Mucosa of descending colon (tissue), 3 donors: ENCODE data around the gene ACAA1. TPM values are rescaled to one million over a fixed set of nuclear protein-coding genes. Genes with fewer than 3 reads are reported as not detected.

Experiments used
- ATAC-seq: fragments of 200-7000 bp; cut with Tn5 transposase; one replicate; pipeline ENCODE4 v1.9.1; 2020; ENCODE audit warnings: mild to moderate bottlenecking, moderate library complexity
- DNase-seq, 3 donors: peaks; one replicate each; pipeline ENCODE4 v3.0.0-alpha.2; 2020
- H3K36me3 ChIP-seq: fragments of 200-600 bp; one replicate; pipeline ENCODE4 v1.8.0; 2021; ENCODE audit warnings: low read depth, mild to moderate bottlenecking
- H3K4me1 ChIP-seq: fragments of 200-600 bp; one replicate; pipeline ENCODE4 v1.8.0; 2021; ENCODE audit warnings: low read depth, mild to moderate bottlenecking
- H3K4me3 ChIP-seq: fragments of 200-600 bp; one replicate; pipeline ENCODE4 v1.8.0; 2021; ENCODE audit warnings: mild to moderate bottlenecking
- H3K9me3 ChIP-seq: fragments of 200-600 bp; one replicate; pipeline ENCODE4 v1.8.0; 2021; ENCODE audit warnings: mild to moderate bottlenecking
- CTCF ChIP-seq: fragments of 200-600 bp; IDR thresholded peaks from one replicate; pipeline ENCODE4 v1.8.0; 2022; ENCODE audit warnings: antibody characterized with exemption, mild to moderate bottlenecking
- intact Hi-C, 2 donors: fragments of 100-400 bp; cut with DNase I in 1 of 2; cut with micrococcal nuclease in 1 of 2; formaldehyde crosslinking; loops; one replicate each; pipeline versions ENCODE4 v1.11.0 to v1.11.1; 2022; cut with DNase I, micrococcal nuclease
- total RNA-seq, 3 donors: library from RNA; stranded (reverse); fragmentation: NEBNext Ultra II Directional in 2 of 3; extraction: Animal tissue kit (Norgen Biotek cat#: 25700) in 2 of 3; gene quantifications; one replicate each; pipeline versions ENCODE4 v1.2.1 to v1.2.4, GENCODE V29; 2021 to 2023
- donor health status: DM: no; HTN: no; CAD: no; lungs with moderate emphysema.
- donor health status: DM: no; HTN: no; CAD: no.
- donor health status: DM: no; HTN: yes; CAD: no.

ACAA1 gene
- total RNA-seq, 3 donors from 2014 or later: 102 to 201 (median 138) TPM

GRCh38 chr3:38130631-38131065 is 6.3 kb downstream of the ACAA1 start:
- peaks cover 30% of the 10 kb centered on the region for H3K4me1 ChIP-seq
- H3K4me3 ChIP-seq: no peak overlapping the region
- ATAC-seq (peak; percentile 62), DNase-seq (peak in 2 of 3 donors; percentile 39 to 63)
- TF ChIP-seq CTCF: no peak
- no peaks in the 10 kb centered on the region for H3K9me3 ChIP-seq
- intact Hi-C loops: loop anchor here in 1 of 2 donors (10.0 kb wide), 1 partner anchor 86 kb away; no protein-coding TSS in a partner anchor
- H3K36me3 ChIP-seq: peaks cover 3% of the 10 kb centered on the region

- peaks cover 16% of the 10 kb centered on the region for H3K4me1 ChIP-seq
Observed at GRCh38 chr3:38129058-38129457, 7.9 kb downstream of the ACAA1 start.

GRCh38 chr3:38128303-38128655 is 8.6 kb downstream of the ACAA1 start:
- no peak for TF ChIP-seq CTCF
- Histone ChIP-seq H3K4me3 (no peak overlapping the region), H3K9me3 (no peaks in the 10 kb centered on the region), H3K36me3 (peaks cover 3% of the 10 kb centered on the region), H3K4me1 (peaks cover 12% of the 10 kb centered on the region)
- ATAC-seq: no peak
- no peak for DNase-seq
- intact Hi-C loops: no loop called here

More at GRCh38 chr3:38129058-38129457, 7.9 kb downstream of the ACAA1 start:
- H3K36me3 ChIP-seq: peaks cover 3% of the 10 kb centered on the region
- H3K9me3 ChIP-seq: no peaks in the 10 kb centered on the region
- intact Hi-C loops: no loop called here
- TF ChIP-seq CTCF: no peak
- no peak for ATAC-seq
- DNase-seq: peak in 2 of 3 donors; percentile 0 to 7
- H3K4me3 ChIP-seq: no peak overlapping the region

- Histone ChIP-seq H3K4me3 (no peak overlapping the region), H3K36me3 (peaks cover 3% of the 10 kb centered on the region), H3K4me1 (peaks cover 8% of the 10 kb centered on the region), H3K9me3 (no peaks in the 10 kb centered on the region)
- intact Hi-C loops: no loop called here
- ATAC-seq: no peak
- TF ChIP-seq CTCF: no peak
- DNase-seq: peak in 2 of 3 donors; percentile 1 to 8
Observed at GRCh38 chr3:38127611-38128302, 9.2 kb downstream of the ACAA1 start.

- H3K4me1 ChIP-seq: peaks cover 7% of the 10 kb centered on the region
- no peaks in the 10 kb centered on the region for H3K9me3 ChIP-seq
- no peak overlapping the region for H3K4me3 ChIP-seq
- ATAC-seq (no peak), DNase-seq (no peak)
- no peak for TF ChIP-seq CTCF
- peaks cover 3% of the 10 kb centered on the region for H3K36me3 ChIP-seq
- intact Hi-C loops: no loop called here
Observed at GRCh38 chr3:38126121-38126892, 10.6 kb downstream of the ACAA1 start.
